GM18498 (cell line): Measurements from ENCODE around the gene IGSF5.
"Not testable (repeated sequence)": the region's sequence is repeated elsewhere in the genome, so short reads cannot be mapped to it uniquely, and the experiment has no call there.

Experiments used
- ATAC-seq: cut with Tn5 transposase; IDR thresholded peaks from one replicate; pipeline ENCODE4 v1.9.1; 2021; ENCODE audit warnings: mild to moderate bottlenecking, moderate library complexity; ENCODE audit not compliant: unreplicated experiment

Gene IGSF5

DNA sequence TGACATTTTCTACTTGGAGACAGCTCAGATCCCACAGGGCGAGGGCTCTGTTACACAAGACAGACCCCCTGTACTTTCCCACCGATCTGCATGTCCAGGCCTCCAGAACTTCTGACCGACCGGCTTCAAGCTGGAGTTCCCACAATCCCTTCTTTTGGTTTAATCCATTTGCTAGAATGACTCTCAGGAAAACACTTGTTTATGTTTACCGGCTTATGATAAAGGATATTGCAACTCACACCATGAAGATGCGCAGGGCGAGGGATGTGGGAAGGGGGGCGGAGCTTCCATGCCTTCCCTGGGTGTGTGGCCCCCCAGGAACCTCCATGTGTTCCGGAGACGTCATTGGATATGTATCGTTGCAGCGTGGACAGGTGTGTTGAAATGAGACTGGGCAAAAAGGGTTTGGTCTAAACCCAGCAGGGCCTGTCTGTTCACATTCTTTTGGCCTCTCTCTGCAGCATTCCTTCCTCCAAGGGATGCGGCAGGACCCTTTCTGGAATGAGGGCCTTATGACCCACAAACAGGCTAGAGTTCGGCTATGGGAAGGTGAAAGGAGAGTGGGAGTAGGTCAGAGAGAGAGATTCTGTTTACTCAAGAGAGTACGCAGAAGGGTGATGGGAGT is 7.5 kb upstream of the IGSF5 start:
- ATAC-seq = no peak

DNA sequence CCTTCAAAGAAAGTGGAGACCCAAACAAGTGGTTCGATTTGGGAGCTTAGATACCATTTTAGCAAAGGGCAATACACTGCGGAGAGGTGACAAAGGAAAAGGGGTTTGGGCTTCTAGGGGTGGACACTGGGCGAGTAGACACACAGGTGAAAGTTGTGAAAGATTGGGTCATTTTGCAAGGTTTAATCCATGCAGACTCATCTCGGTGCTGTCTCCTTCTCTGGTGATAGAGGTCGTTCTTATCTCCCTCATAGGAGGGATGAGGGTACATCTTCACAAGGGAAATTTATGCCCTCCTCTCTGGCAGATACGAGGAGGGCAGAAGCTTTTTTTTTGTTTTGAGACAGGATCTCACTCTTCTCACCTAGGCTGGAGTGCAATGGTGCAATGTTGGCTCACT is 6.4 kb upstream of the IGSF5 start:
- no peak for ATAC-seq

DNA sequence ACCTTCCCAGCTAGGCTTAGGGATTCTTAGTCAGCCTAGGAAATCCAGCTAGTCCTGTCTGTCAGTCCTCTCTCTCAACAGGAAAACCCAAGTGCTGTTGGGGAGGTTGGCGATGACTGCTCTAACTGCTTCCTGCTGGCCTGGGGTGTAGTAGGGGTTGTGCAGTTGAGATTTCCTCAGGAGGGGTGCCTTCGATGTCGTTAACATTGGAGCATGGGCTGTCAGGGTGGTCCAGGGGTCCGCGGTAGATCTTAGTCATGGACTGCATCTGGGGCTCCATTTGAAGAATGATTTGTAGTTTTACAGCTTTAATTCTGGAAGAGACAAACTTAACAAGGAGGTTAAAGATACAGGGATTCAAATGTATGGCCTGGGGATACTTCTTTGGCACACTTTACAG is 5.5 kb upstream of the IGSF5 start:
- ATAC-seq = not testable (repeated sequence)

DNA sequence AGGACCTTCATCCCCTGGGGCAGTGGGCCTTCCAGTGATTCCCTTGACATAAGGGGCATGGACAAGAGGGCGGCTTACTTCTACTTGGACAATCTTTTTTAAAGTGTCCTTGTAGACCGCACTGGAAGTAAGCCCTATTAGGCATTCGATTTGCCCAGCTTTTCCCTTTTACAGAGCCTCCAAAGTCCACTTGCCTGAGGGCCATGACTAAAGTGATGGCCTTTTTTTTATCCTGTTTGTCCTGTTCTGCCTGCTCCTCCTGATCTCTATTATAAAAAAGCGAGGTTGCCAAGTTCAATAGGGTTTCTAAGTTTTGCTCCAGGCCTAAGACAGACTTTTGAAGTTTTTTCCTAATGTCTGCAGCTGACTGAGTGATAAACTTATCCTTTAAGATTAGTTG is 2.4 kb upstream of the IGSF5 start:
- not testable (repeated sequence) for ATAC-seq

DNA sequence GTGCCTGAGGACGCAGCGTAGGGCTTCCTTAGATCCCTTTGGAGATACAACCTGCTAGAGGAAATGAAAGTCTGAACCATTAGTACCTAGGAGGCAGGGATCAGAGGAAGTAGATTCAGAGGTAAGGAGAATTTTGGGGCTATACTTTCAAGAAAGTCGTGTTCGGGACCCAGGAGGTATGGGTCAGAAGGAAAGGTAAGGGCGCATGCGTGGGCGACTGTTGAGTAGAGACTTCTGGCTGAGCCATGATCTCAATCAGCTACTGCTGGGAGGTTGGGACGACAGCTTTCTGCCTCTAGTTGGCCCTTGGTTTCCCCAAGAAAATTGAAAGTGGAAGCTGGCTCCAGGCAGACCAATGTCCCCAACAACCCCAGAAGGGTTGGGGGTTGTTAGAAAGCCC is 349 bp downstream of the IGSF5 start:
- not testable (repeated sequence) for ATAC-seq

DNA sequence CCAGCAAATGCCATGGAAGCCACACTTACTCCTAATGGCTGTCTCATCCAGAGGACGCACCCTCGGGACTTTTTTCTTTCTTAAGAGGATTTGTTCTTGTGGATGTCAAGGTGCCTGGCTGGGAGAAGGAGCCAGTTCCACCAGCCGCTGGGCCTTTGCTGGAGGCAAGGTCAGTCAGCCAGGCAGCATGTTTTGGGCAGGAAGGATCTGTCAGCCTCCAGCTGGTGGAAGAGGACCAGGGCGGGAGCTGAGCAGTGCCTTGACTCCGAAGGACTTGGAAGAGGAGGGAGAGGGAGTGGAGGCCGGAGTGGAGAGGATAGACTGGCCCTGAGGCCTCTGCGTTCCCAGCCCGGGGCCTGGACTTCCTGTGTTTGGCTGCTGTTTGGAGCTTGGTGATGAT is 5.7 kb downstream of the IGSF5 start:
- ATAC-seq = no peak

DNA sequence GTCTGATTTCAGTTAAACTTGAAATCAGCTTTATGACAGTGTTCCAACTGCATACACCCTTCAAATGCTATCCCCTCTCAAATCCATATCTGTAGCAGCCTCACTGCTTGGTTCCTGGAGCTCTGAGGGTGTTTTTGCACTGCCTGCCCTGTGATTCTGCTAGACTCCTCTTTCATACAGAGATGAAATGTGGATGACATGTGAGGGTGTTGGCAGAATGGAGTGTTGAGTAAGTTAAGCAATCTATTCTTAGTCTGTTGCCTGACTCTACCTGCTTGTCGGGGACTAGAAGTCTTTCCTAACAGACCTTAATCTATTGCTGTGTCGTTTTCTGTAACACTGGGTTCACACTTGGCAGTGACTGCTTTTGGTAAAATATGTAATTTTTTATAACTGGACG is 9.8 kb downstream of the IGSF5 start:
- ATAC-seq = no peak

DNA sequence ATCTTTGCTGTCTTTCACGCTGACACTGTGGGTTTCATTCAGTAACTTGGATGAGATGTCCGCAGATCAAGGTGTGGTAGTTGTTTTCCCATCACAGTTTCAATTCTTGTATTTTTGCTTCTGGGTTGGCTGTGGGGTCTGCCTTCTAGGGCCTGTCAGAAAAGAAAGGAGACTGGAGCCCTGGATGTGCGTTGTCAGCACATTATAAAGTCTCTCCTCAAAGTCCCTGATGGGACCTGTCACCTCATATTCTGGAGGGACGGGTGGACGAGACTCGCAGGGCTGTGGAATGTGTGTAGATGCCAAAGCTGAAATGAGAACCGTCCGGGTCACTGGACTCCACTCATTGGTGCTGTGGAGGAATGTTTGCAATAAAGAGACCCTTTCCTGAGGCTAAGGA is 11.3 kb downstream of the IGSF5 start:
- no peak for ATAC-seq

DNA sequence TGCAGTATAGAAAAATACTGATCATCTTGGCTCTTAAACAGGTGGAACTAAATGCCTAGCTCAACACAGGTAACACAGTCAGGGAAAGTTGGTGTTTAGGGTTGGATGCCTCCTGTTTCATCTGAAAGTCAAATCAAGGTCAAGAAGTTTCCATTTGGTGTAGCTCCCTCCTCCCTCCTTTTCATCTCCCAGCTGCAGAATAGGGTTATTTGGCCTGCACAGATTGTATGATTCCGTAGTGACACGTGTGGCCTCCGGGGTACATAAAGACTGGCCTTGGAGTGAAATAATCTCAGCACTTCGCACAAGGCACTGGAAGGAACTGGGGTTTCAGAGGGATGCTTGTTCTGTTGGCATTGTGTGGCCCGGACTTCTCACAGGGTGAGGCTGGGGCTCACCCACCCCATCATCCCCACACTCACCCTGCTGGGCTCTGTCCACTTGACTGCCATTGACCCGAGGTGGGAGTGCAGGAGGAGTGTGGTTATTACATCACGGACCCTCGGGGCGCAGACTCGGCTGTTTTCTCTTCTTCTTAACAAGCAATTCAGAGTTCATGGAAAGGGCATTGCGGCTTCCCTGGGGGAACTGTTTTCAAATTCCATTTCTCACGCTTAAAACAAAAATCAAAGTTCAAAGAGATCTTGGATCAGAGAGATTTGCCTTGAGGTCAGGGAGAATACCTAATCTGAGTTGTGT is 18.4 kb downstream of the IGSF5 start:
- ATAC-seq = no peak

DNA sequence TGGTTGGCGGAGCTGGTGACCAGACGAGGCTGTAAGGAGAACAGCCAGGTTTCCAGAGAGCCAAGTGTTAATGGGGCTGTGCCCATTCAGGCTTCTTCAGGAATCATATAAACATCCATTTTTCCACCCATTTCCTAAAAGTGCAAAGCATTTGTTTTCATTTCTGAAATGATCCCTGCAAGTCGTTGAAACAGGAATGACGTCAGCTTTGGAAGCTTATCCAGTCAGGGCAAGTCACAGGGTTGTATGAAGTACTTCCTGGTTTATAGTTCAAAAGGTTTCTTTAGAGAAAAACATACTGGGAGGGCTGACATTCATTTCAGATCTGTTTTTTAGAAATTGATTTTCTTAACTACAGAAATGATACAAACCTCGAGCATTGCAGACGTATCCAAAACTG is 29.2 kb downstream of the IGSF5 start:
- no peak for ATAC-seq

DNA sequence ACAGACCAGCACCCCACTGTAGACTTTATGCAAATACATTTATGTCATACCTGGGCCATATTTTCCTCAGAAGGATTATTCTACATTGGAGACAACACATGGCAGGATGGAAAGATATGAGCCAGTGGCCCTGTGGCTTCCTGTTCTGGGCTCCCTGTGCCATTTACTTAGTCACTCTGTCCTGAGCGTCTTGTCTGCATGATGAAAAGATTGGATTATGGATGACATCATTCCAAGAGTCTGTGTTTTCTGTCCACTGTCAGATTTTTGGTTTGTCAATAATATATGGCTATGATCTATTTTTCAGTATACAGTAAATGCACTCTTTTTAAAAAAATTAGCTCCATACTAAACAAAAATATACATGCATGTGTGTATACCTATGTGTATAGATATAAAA is 30.8 kb downstream of the IGSF5 start:
- ATAC-seq = no peak

DNA sequence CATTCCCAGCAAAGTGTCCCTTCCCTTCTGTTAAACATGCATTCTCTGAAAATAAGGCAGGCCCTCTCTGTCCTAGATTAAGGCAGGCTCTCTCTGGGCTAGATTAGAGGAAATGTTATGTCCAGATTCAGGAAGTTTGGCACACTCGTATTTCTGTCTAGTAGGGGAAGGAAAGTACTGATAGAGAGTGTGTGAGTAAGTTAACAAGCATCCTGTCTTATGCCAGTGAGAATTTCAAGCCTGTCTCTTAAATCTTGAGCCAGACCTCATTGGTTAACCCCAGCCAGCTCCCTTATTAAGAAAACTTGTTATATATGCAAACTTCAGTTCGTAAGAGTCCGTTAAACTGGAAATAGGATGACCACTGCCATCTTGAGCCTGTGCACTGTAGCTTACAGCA is 31.6 kb downstream of the IGSF5 start:
- ATAC-seq = no peak

DNA sequence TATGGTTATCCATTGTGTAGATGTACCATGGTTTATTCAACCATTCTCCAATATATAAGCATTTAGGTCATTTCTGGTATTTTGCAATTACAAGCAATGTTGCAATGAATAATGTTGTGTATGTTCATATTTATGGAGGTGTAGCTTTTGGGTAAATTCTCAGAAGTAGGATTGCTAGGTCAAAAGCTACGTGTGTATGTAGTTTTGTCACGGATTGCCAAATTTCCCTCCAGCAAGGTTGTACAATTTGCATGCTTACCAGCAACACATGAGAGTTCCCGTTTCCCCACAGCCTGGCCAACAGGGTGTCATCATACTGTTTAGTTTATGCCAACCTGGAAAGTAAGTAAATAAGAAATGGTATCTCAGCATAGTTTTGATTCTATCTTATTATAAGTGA is 36.3 kb downstream of the IGSF5 start:
- ATAC-seq = no peak

DNA sequence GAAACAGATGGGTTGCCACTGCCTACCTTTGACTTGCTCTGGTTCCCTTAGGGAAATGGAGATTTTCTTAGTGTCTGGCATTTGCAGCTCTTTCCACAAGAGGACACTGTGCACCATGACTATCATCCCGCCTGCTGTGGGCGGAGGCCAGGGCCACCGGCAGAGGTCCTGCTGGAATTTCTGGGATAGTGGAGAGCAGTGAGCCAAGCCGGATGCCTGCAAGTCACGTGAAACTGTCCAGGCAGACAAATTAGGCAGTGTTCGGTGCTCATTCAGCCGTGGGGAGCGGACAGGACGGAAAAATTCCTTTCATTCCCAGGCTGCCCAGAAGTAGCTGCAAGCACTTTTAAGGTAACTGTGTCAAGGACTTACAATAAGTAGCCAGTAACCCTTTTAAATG is 43.4 kb downstream of the IGSF5 start:
- ATAC-seq = no peak

DNA sequence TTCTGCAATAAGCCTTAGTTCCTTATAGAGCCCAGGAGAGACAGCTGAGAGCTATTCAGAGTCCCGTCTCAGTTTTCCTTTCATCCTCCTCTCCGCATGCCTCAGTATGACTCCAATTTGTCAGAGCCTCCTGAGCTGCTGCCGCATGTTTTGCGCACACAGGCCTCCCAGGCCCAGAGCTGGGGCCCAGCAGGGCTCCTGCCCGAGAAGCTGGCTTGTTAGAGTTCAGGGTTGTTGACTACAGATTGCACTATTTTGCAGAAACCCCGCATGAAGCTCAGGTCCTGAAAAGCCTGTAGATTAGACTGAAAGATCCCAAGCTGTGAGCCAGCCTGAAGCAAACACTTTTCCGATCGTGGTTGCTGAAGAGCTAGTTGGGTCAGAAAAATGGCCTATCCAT is 51.5 kb downstream of the IGSF5 start:
- ATAC-seq = no peak

DNA sequence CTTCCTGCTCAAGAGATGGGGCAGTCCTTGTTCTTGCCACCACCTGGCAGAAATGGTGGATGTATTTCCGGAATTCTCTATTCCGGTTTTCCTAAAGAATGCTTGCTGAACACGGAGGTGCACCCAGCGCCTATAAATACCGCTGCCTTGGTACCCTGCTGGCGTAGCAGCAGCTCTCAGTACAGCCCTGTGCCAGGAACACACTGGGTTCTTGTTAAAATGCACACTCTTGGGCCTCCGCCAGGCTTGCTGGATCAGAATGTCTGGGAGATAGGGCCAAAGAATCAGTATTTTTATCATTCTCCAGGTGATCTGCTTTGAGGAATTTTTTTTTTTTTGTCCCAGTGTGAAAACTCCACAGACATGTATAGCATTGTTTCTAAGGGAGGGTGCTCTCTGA is 54.2 kb downstream of the IGSF5 start:
- no peak for ATAC-seq

DNA sequence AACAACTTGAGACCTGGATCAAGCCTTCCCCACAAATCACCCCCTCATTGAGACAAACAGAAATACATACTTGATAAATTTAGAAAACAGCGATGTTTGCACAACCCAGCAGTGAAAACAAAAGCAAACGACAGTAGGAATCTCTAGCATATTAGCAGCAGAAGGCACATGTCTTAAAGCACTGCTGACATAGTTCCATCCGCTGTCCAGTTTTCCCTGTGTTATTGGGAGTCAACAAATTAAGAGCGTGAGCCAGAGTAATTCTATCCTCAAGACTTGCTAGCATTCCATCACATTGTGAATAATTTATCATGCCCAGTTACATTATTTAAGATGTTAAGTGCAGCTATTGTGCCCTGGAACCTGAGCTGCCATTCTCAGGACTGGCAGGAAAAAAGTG is 55.3 kb downstream of the IGSF5 start:
- ATAC-seq = no peak

DNA sequence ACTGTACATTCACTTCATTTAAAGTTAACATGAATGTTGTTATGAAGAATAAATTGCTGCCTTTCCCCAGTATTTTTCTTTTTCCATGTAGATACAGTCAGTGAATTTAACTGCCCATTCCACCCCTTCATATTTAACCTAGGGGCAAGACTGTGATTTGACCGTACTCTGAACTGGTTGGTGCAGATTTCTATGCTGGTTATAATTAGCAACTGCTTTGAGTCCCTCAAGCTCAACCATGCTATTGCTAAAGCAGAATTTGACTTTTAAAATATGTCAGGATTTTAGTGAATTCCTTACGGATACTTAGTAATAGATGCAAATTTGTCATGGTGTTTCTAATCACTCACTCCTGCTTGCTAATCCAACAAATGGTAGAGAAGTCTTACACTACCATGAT is 57.2 kb downstream of the IGSF5 start:
- no peak for ATAC-seq

DNA sequence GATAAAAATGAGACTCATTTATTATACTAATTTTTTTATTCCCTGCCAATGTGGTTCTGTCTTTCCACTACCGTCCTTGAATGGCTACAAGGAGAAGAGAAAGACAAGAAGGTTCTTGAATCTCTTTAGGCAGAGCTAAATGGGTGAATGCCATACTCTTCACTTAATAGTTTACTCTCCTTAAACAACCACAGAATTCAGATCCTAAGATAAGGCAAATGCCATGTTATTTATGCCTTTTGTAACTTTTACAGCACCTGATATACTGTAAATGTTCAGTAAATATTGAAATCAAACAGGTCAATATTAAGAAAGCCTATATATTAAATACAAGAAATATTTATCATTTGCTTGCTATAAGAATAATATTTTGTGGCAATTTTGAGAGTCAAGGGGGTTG is 58.4 kb downstream of the IGSF5 start:
- no peak for ATAC-seq

DNA sequence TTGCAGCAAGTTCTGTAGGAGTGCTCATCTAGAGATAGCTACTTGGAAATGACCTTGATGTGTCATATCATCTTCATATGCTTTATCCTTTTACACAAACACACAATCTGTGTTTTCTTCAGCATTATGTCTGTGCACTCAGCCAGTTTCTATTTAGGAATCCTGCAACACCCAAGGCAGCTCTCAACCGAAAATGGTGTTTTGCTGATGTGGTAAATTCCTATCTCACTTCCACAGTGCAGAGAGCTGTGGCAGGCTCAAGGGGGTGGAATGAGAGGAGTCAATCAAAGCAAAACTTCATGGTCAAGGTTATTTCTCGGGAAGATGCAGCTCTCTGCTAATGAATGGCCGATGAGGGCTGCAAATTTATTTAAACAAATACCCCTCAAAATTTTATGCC is 59.3 kb downstream of the IGSF5 start:
- no peak for ATAC-seq

DNA sequence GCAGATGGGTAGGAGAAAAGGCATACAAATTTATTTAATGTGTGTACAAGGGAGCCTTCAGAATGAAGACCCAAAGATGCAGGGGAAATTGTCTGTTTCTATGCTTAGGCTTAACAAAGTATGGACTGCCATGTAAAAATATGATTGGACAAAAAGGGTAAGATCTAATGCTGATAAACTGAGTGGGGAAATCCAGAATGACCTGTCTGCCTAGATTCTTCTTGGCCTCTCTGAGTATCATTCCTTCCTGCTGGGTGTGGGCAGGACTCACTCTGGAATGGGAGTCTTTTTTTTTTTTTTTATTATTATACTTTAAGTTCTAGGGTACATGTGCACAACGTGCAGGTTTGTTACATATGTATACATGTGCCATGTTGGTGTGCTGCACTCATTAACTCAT is 61.0 kb downstream of the IGSF5 start:
- no peak for ATAC-seq

DNA sequence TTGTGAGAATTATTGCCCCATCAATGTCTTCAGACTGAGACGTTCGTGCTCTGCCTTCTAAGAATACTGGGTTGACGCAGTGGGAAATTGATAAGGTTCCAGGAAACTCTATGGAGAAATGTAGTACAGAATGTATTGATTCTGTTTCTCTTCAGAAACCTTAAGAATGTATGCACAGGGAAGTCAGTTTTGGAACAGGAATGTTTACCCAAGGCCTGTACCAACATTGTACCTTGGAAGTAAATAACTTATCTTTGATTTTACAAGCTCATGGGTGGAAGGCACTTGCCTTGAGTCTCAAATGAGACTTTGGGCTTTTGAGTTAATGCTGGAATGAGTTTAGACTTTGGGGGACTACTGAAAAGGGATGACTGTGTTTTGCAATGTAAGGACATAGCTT is 62.8 kb downstream of the IGSF5 start:
- no peak for ATAC-seq

DNA sequence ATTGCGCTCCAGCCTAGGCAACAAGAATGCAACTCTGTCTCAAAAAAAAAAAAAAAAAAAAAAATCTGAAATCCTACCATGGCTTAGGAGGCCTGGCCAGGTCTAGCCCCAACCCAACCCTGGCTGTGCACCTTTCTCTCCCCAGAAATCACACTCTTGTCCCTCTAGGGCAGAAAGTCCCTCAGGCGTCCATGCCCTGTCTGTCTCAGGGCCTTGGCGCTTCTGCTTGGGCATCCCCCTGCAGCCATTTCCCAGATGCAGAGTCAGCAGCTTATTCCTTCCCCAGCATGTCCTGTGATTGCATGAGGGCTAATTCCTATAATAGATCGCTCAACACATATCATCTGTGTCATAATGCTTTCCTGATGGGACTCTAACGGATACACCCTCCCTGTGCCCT is 65.0 kb downstream of the IGSF5 start:
- ATAC-seq = no peak
